ENCODE results near the gene KCTD18.

KCTD18 gene

DNA sequence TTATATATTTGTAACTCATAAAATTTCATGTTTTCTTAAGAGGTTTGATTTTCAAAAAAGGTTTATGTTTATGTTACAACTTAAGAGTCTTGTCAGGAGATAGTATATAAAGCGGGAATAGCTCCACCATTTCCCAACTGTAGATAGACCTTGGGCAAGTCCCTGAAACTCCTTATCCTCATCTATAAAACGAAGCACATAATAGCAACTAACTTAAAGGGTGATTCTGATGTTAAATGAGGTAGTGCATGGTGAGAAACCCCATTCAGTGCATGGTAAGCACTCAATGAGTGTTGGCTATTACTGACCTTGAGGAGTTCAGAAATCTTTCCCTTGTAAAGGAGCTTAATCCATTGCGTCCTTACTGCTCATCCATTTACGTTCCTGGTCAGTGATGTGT is 34.1 kb downstream of the KCTD18 start:
- TF ChIP-seq, protein P1, sequence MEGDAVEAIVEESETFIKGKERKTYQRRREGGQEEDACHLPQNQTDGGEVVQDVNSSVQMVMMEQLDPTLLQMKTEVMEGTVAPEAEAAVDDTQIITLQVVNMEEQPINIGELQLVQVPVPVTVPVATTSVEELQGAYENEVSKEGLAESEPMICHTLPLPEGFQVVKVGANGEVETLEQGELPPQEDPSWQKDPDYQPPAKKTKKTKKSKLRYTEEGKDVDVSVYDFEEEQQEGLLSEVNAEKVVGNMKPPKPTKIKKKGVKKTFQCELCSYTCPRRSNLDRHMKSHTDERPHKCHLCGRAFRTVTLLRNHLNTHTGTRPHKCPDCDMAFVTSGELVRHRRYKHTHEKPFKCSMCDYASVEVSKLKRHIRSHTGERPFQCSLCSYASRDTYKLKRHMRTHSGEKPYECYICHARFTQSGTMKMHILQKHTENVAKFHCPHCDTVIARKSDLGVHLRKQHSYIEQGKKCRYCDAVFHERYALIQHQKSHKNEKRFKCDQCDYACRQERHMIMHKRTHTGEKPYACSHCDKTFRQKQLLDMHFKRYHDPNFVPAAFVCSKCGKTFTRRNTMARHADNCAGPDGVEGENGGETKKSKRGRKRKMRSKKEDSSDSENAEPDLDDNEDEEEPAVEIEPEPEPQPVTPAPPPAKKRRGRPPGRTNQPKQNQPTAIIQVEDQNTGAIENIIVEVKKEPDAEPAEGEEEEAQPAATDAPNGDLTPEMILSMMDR (conservative IDR thresholded peaks at IDR 0.05) = no peak
- H3K27ac ChIP-seq = no peak overlapping the region

DNA sequence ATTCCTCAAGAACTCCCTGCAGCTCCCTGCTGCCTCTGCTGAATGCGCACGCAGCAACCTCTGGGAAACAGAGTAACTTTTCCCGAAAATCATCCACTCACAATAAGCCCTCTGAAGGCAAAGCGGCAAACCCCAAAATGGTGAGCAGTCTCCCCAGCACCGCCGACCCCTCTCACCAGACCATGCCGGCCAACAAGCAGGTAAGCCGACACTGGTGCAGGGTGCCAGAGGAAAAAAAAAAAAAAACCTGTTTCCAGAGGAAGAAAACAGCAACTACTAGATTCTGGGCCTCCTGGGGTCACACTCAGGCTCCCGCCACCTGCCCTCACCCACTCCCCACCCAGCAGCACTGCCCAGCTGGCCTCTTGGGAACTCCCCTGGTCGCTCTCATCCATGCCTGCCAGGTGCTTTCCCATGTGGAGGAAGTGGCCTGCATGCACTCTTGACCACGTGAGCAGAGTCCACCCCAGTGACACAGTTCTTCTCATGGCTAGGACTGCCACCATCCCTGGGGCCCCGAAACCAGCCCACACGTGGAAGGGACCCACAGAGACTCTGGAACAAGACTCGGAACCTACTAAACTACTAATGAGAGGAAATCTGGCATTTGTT is 36.9 kb downstream of the KCTD18 start:
- TF ChIP-seq, protein P1 (conservative IDR thresholded peaks at IDR 0.05) = no peak
- no peak overlapping the region for H3K27ac ChIP-seq

DNA sequence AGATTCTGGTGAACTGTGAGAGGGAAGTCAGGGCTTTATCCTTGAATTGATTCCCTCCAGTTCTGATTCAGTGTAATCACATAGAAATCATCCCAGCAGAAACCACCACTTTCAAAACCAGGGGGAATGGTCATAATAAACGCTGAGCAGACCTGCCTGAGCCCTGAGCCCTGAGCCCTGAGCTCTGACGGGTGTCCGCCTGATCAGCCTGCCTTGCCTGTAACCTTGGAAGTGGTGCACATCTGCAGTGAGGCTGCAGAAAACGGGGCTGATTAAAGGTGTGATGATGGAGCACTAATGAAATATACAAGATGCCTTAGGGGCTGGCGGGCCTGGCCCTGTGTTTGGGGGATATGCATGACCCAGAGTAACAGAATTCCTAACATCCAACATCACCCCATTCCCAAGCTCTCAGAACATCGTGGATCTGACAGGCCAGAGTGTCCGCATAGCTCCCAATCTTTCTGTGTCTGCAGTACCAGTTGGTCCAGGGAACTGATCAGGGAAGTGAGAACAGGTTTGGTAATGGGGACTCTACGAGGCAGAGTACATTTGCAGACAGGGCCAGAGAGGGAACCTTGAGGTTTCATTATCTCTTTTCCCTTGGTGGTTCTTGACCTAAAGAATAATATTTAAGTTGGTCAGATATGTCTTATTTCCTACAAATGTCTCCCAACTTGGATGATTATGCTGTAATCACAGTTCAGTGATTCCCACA is 37.8 kb downstream of the KCTD18 start:
- TF ChIP-seq, protein P1 (conservative IDR thresholded peaks at IDR 0.05) = no peak
- no peak overlapping the region for H3K27ac ChIP-seq

DNA sequence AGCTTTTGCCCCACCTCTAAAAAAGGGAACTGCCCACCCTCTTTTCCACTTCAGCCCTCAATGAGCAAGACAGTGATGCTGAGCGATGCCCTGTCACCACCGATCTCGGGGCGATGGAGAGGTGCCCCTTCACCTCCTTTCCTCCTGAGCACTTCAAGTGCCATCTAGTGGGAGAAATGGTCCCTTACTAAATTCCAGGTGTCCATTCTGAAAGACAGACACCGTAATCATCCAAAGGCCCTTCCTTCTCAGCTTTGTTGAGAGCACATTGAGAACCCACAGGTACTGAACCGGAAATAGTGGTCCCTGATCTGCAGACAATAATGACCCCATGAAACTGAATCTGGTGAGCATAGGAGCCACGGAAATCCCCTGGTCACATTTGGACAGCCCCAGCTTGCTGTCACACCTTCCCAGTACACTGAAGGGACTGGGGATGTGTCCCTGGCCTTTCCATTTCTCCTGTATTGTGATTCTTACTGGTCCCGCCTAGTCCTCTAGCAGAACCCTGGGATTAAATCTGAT is 38.5 kb downstream of the KCTD18 start:
- H3K27ac ChIP-seq = no peak overlapping the region

DNA sequence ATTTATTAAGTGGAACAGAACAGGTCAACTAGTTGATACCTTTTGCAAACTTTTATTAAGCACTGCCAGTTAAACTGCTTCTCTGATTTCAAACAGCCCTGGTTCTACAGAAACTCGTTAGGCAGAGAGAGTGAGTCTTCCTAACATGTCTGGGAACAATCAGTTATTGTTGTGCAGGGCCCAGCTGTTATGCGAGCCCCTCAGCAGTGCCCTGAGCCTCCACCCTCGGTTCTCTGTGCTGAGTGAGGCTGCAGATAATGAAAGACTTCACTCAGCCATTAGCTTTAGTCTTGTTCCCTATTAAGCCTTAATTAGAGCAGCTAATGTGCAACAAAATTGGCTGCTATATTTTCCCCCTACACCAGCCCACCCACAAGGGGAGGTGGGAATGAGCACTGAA is 39.6 kb downstream of the KCTD18 start:
- TF ChIP-seq, protein P1 (conservative IDR thresholded peaks at IDR 0.05) = no peak
- H3K27ac ChIP-seq = no peak overlapping the region

More for the DNA sequence above, 38.5 kb downstream of the KCTD18 start:
- TF ChIP-seq, protein P1 (conservative IDR thresholded peaks at IDR 0.05) = peak; percentile 83

DNA sequence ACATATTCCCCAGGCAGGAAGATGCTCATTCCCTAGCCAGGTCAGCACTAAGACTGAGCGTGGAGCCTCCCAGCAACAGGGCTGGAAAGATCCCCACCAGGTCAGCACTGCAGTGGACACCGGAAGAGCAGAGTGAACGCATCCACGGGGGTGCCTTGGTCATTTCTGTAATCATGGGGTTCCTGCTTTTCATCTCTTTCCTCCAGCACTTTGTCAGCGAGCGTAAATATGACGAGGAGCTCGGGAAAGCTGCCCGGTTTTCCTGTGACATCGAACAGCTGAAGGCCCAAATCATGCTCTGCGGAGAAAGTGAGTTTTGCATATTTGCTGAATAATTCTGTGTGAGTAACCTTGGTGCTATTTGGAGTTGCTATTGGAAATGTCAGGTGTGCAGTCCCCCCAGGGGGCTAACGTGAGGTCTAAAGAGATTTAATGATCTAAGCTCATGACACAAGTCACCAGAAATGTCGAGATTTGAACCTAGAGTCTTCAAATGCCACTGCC is 40.1 kb downstream of the KCTD18 start:
- H3K27ac ChIP-seq = no peak overlapping the region

More for the DNA sequence above, 40.1 kb downstream of the KCTD18 start:
- TF ChIP-seq, protein P1 (conservative IDR thresholded peaks at IDR 0.05) = no peak

Data from VCaP (cell line).